KG1 (cell line): ENCODE results near the gene ACAD8.

Source experiments
- DNase-seq: peaks from one replicate; lab custom pipeline; 2025; lab: John Stamatoyannopoulos, UW

Gene ACAD8

DNA sequence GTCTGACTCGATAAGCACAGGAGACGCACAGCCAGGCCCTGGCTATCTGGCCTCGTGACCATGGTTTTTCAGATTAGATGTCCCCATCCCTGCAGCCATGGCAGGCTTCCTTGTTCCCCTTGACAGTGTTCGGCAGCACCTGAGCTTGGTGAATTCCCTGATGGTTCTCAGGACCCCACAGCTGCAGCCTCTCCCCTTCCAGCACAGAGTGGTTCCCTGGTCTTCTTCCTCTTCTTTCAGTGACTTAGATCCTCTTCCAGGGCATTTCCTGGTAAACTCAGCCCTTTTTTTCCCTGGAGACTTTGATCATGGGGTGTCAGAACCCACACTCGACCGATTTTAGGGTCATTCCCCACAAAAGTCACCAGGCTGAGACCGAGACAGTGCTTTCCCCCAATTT is 37.3 kb downstream of the ACAD8 start:
- DNase-seq, result no peak

DNA sequence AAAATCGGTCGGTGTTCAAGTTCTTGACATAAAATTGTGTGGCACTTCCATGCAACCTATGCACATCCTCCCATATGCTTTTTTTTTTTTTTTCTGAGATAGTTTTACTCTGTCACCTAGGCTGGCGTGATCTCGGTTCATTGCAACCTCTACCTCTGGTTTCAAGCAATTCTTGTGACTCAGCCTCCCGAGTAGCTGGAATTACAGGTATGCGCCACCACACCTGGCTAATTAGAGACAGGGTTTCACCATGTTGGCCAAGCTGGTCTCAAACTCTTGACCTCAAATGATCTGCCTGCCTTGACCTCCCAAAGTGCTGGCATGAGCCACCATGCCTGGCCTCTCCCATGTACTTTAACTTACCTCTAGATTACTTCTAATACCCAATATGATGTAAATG is 37.8 kb downstream of the ACAD8 start:
- DNase-seq, result no peak

GRCh38 chr11:134292661-134293060 is 39.3 kb downstream of the ACAD8 start:
- DNase-seq, result no peak

- DNase-seq, result no peak
These were observed 40.0 kb downstream of the ACAD8 start for GRCh38 chr11:134293119-134294113.

DNA sequence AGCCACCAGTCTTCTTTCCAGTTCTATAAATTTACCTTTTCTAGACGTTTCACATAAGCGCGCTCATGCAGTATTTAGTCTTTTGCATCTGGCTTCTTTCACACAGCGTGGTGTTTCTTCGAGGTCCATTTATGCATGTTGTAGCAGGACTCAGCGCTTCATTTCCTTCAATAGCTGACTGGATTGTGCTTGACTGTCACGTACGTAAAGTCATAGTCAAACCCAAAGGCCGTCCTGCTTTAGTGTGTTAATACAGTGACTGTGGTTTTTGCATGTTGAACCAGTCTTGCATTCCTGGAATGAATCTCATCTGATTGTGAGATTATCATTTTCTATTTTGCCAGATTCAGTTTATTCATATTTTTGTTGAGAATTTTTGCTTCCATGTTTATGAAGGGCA is 41.3 kb downstream of the ACAD8 start:
- no peak for DNase-seq

GRCh38 chr11:134312223-134312622 is 58.9 kb downstream of the ACAD8 start:
- no peak for DNase-seq

DNA sequence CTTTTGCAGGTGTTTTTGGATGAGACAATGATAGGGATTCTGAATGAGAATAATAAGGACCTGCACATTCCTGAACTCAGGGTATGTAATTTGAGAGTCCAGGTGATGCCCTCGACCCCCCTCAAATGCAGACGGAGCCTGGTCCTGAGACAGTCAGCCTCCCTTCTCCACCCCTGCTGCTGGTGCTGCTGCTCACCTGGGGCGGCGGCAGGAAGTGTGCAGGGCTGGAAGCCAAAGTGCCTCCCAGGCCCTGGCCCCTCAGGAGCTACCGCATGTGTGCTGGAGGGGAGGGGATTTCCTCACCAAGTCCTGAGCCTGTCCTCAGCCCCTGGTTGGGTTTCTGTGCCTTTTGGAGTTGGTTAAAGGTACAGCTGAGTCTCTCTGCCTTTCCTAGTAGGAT is 59.4 kb downstream of the ACAD8 start:
- DNase-seq, result no peak

DNA sequence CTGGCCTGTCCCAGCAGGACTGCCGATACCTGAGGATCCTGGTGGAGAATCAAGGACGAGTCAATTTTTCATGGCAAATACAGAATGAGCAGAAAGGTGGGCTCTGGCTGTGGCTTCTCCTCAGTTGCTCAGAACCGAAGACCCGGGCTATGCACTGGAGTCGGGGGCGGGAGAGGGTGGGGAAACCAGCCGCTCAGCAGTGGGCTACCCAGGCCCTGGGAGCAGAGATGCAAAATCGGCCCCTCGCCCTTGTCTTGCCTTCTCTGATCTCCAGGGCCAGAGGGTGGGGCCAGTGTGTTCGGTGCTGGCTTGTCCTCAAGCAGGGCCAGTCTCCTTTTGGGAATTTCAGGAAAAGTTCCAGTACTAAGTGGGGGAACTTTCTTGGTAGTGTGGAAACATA is 60.0 kb downstream of the ACAD8 start:
- no peak for DNase-seq

- DNase-seq, result no peak
These were observed 60.6 kb downstream of the ACAD8 start for GRCh38 chr11:134313821-134314607.
